GM19043 (cell line): ENCODE data around the gene APOBR.
"Not testable (repeated sequence)": the region's sequence is repeated elsewhere in the genome, so short reads cannot be mapped to it uniquely, and the experiment has no call there.

Source experiments
- ATAC-seq: cut with Tn5 transposase; IDR thresholded peaks from one replicate; pipeline ENCODE4 v1.9.1; 2021; ENCODE audit warnings: low read depth; ENCODE audit not compliant: unreplicated experiment

The APOBR gene

GRCh38 chr16:28497861-28498599 is 3.6 kb downstream of the APOBR start:
- ATAC-seq = no peak

GRCh38 chr16:28498666-28499381 is 4.4 kb downstream of the APOBR start:
- ATAC-seq = no peak

GRCh38 chr16:28499854-28500253 is 5.4 kb downstream of the APOBR start:
- no peak for ATAC-seq

- not testable (repeated sequence) for ATAC-seq
These were observed 6.2 kb downstream of the APOBR start for GRCh38 chr16:28500476-28501180.

- no peak for ATAC-seq
These were observed 7.1 kb downstream of the APOBR start for GRCh38 chr16:28501258-28502232.

- no peak for ATAC-seq
These were observed 7.8 kb downstream of the APOBR start for GRCh38 chr16:28502290-28502689.

- no peak for ATAC-seq
These were observed 9.2 kb downstream of the APOBR start for GRCh38 chr16:28503470-28504259.

GRCh38 chr16:28504707-28505404 is 10.4 kb downstream of the APOBR start:
- no peak for ATAC-seq

- no peak for ATAC-seq
These were observed 11.2 kb downstream of the APOBR start for GRCh38 chr16:28505489-28506137.

GRCh38 chr16:28511031-28511430 is 16.6 kb downstream of the APOBR start:
- no peak for ATAC-seq

GRCh38 chr16:28511801-28512789 is 17.7 kb downstream of the APOBR start:
- ATAC-seq = no peak

GRCh38 chr16:28513484-28514181 is 19.2 kb downstream of the APOBR start:
- no peak for ATAC-seq

GRCh38 chr16:28514246-28514645 is 19.8 kb downstream of the APOBR start:
- ATAC-seq = no peak

- no peak for ATAC-seq
These were observed 26.2 kb downstream of the APOBR start for GRCh38 chr16:28520672-28521071.

GRCh38 chr16:28521436-28521835 is 27.0 kb downstream of the APOBR start:
- no peak for ATAC-seq

GRCh38 chr16:28522792-28523191 is 28.3 kb downstream of the APOBR start:
- ATAC-seq = no peak
